T-cell (primary cell): ENCODE results near the gene TMEM164. TPM values are rescaled to one million over a fixed set of nuclear protein-coding genes. Genes with fewer than 3 reads are reported as not detected.

Experiments
- ATAC-seq, 4 experiments: fragments of 200-7000 bp in 3 of 4; fragments of 150-1000 bp in 1 of 4; cut with Tn5 transposase; replicated peaks in 1 of 4; 1 replicate in 3 of 4; 2 replicates in 1 of 4; pipeline ENCODE4 v1.10.0; 2021; ENCODE audit warnings: moderate library complexity in 3 of 4, mild to moderate bottlenecking in 2 of 4, moderate number of reproducible peaks in 1 of 4
- CTCF ChIA-PET, 2 donors: fragments of 300-600 bp; sonication (Branson Sonifier 250); formaldehyde crosslinking; loops; one replicate each; lab custom pipeline; 2022; ENCODE audit warnings: antibody characterized with exemption in 2 of 2; lab: Charles Lee
- POLR2A ChIA-PET, 2 donors: fragments of 300-600 bp; sonication (Branson Sonifier 250); formaldehyde crosslinking; loops; one replicate each; lab custom pipeline; 2022; ENCODE audit warnings: antibody characterized with exemption in 2 of 2; lab: Charles Lee
- DNase-seq, 35 experiments: peaks; one replicate each; pipeline versions ENCODE4 v3.0.0 to v3.0.0-alpha.2; 2013 to 2023
- H3K27ac ChIP-seq: one replicate; pipeline ENCODE4 v1.5.1; 2013; ENCODE audit warnings: low read length
- H3K27me3 ChIP-seq, 2 experiments: replicated peaks in 1 of 2; 1 replicate in 1 of 2; 2 replicates in 1 of 2; pipeline versions ENCODE4 v1.6.1 to v1.7.0; 2013; ENCODE audit warnings: low read length in 1 of 2, mixed read lengths in 1 of 2; ENCODE audit not compliant: control insufficient read depth in 2 of 2, insufficient read depth in 2 of 2; ENCODE audit errors: extremely low read depth in 1 of 2
- H3K36me3 ChIP-seq, 2 donors: 1 replicate in 1 of 2; 2 replicates in 1 of 2; pipeline versions ENCODE4 v1.6.1 to v1.7.0; 2013; ENCODE audit warnings: low read length in 1 of 2; ENCODE audit not compliant: control insufficient read depth in 2 of 2, insufficient read depth in 1 of 2; ENCODE audit errors: extremely low read depth in 1 of 2
- H3K4me1 ChIP-seq, 2 experiments: 1 replicate in 1 of 2; 2 replicates in 1 of 2; pipeline versions ENCODE4 v1.6.1 to v1.7.0; 2013; ENCODE audit warnings: low read length in 2 of 2, mixed read lengths in 1 of 2; ENCODE audit not compliant: insufficient read depth in 2 of 2, control insufficient read depth in 1 of 2; ENCODE audit errors: extremely low read depth in 1 of 2
- H3K4me3 ChIP-seq, 2 donors: 1 replicate in 1 of 2; 2 replicates in 1 of 2; pipeline versions ENCODE4 v1.5.1 to v1.7.0; 2013; ENCODE audit warnings: mild to moderate bottlenecking in 2 of 2, low read length in 1 of 2, moderate library complexity in 1 of 2; ENCODE audit not compliant: control insufficient read depth in 1 of 2; ENCODE audit errors: extremely low read depth in 1 of 2
- H3K9me3 ChIP-seq: 2 replicates; pipeline ENCODE4 v1.7.0; 2013
- H3K27ac Mint-ChIP-seq, 2 donors: one replicate each; pipeline ENCODE4 v1.8.0; 2020 to 2021; ENCODE audit warnings: mild to moderate bottlenecking in 2 of 2, mixed read lengths in 2 of 2
- H3K27me3 Mint-ChIP-seq, 2 donors: one replicate each; pipeline ENCODE4 v1.8.0; 2021 to 2022; ENCODE audit warnings: mixed read lengths in 2 of 2
- H3K36me3 Mint-ChIP-seq: one replicate; pipeline ENCODE4 v1.8.0; 2021; ENCODE audit warnings: mixed read lengths
- H3K4me1 Mint-ChIP-seq, 3 donors: one replicate each; pipeline ENCODE4 v1.8.0; 2020 to 2022; ENCODE audit warnings: mixed read lengths in 3 of 3, mild to moderate bottlenecking in 1 of 3
- H3K4me3 Mint-ChIP-seq, 3 donors: one replicate each; pipeline ENCODE4 v1.8.0; 2020 to 2022; ENCODE audit warnings: mild to moderate bottlenecking in 3 of 3, mixed read lengths in 3 of 3, moderate library complexity in 3 of 3
- H3K9me3 Mint-ChIP-seq, 3 donors: one replicate each; pipeline ENCODE4 v1.8.0; 2020 to 2022; ENCODE audit warnings: mixed read lengths in 3 of 3
- WGBS: methylation state at CpG from one replicate; pipeline ENCODE4 v1.1.5; 2013; ENCODE audit warnings: missing lambda C conversion rate; ENCODE audit not compliant: insufficient coverage; 5-methylcytosine and 5-hydroxymethylcytosine counted together
- total RNA-seq, 35 experiments: library from RNA in 6 of 35; stranded (reverse) in 6 of 35; fragments of 120-200 nt in 1 of 35; gene quantifications; one replicate each; pipeline versions ENCODE4 v1.2.1 to v1.2.4 and lab custom pipeline; 2013 to 2026

TMEM164 gene
- total RNA-seq, 5 donors from 2014 or later (not counting 1 experiment from before 2014, with no cell fraction given): 16.9 to 20.6 (median 19.8) TPM

DNA sequence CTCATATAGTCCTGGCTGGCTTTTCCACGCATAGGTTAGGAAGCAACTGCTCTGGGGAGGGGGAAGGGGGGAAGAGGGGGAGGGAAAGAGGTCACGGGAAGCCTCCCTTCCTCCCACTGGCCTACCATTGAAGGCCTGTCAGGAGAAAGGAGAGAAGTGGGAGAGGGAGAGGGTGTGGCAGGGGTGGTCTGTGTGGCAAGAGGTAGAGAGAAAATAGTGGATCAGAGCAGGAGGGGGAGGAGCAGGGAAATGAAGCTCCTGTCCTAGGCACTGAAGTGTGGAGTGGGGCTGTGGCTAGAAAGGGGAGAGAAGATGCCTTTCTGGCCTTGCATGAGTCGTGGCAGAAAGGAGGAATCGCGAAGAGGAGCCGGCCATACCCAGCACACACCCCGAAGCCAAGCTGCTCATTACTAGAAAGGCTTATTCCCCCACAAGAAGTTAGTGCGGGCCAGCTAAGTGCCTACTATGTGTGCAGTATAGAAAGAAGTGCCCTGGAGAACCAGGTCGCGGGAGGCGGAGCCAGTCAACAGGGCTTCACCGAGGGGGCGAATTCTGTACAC, 1.1 kb upstream of the TMEM164 start:
- CTCF ChIA-PET: interaction anchor here (0.6 to 0.7 kb wide), 2 partner anchors 10 to 269 kb away, joined by 6 to 9 read pairs; partner anchors contain the start of gene ACSL4 (in 1 of the 2)

DNA sequence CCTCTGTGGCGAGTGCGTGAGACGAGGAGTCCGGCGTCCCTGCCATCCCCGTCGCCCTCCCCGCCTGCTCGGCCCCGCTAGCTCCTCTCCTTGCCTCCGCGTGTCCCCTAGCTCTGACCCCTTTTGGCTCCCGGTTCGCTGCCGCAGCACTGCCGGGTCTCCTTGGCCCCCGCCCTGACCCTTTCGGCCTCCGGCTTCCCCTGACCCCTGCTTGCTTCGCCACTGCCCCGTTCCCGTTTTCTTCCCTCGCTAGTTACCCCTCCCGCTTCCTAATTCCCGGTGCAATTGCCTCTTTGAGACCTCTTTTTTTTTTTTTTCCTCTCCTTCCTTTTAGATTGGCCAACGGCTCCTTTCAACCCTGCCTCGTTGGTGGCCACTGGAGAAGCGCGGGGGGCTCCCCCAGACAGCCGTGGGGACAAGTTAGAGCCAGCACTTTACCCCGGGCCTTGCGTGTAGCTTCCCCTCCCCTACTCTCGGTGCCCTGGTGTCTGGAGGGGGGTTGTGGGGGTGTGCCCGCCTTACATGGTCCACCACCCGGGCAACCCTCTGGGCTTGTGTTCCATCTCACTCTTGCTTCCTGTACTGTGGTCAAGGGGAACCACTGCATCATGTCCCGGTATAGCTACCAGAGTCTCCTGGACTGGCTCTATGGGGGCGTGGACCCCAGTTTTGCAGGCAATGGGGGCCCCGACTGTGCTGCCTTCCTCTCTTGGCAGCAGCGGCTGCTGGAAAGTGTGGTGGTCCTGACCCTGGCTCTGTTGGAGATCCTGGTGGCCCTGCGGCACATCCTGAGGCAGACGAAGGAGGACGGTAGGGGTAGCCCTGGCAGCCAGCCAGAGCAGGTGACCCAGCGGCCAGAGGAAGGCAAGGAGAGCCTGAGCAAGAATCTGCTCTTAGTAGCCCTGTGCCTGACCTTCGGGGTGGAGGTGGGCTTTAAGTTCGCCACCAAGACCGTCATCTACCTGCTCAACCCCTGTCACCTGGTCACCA, 548 bp downstream of the TMEM164 start:
- ATAC-seq: peak in 2 of 4 experiments; percentile 3 to 6
- no peak overlapping the region for H3K27ac ChIP-seq
- no peaks in the 10 kb centered on the region for H3K9me3 ChIP-seq
- WGBS: 22% methylated on average over 15 of the region's 46 CpGs
- peak in 6 of 35 experiments; percentile 2 to 23 (median 11) for DNase-seq
- H3K4me3 Mint-ChIP-seq: peak overlapping the region; percentile 85 to 93 (median 85)
- peaks cover 2 to 20% of the 10 kb centered on the region in 2 experiments for H3K4me1 ChIP-seq
- CTCF ChIA-PET: interaction anchor here in 1 of 2 donors (0.8 kb wide), 1 partner anchor 518 kb away, joined by 3 read pairs; no protein-coding TSS in a partner anchor
- H3K9me3 Mint-ChIP-seq: no peaks in the 10 kb centered on the region
- peaks cover 36 to 49% (median 39%) of the 10 kb centered on the region in 3 donors for H3K4me1 Mint-ChIP-seq
- H3K27ac Mint-ChIP-seq: peak overlapping the region; percentile 49 to 72
- H3K36me3 Mint-ChIP-seq: peaks cover 6% of the 10 kb centered on the region
- no peaks in the 10 kb centered on the region for H3K27me3 ChIP-seq
- peak overlapping the region; percentile 50 to 72 for H3K4me3 ChIP-seq
- peaks cover 0 to 3% of the 10 kb centered on the region in 2 donors for H3K27me3 Mint-ChIP-seq
- H3K36me3 ChIP-seq: no peaks in the 10 kb centered on the region
- POLR2A ChIA-PET: interaction anchor here in 1 of 2 donors (0.7 kb wide), 2 partner anchors 10 to 260 kb away, joined by 3 read pairs; no protein-coding TSS in a partner anchor

More for the DNA sequence above, 1.1 kb upstream of the TMEM164 start:
- 0% methylated on average over 5 of the region's 13 CpGs for WGBS
- Mint-ChIP-seq H3K4me1 (peaks cover 32 to 35% (median 32%) of the 10 kb centered on the region in 3 donors), H3K27me3 (peaks cover 0 to 7% of the 10 kb centered on the region in 2 donors), H3K27ac (peak overlapping the region; percentile 91), H3K36me3 (peaks cover 2% of the 10 kb centered on the region), H3K4me3 (peak overlapping the region; percentile 81 to 93 (median 86)), H3K9me3 (no peaks in the 10 kb centered on the region)
- Histone ChIP-seq H3K9me3 (no peaks in the 10 kb centered on the region), H3K4me3 (peak overlapping the region in 1 of 2 donors; percentile 52), H3K4me1 (peaks cover 2 to 20% of the 10 kb centered on the region in 2 experiments), H3K36me3 (no peaks in the 10 kb centered on the region), H3K27ac (peak overlapping the region; percentile 60), H3K27me3 (no peaks in the 10 kb centered on the region)
- DNase-seq (no peak), ATAC-seq (no peak)
- POLR2A ChIA-PET: no interaction called here

- 96% methylated on average over 5 of the region's 8 CpGs for WGBS
- peaks cover 11% of the 10 kb centered on the region for H3K36me3 Mint-ChIP-seq
- H3K4me3 ChIP-seq: no peak overlapping the region
- no peaks in the 10 kb centered on the region for H3K9me3 ChIP-seq
- H3K36me3 ChIP-seq: no peaks in the 10 kb centered on the region
- POLR2A ChIA-PET: no interaction called here
- H3K27ac Mint-ChIP-seq: no peak overlapping the region
- H3K27ac ChIP-seq: no peak overlapping the region
- peaks cover 2 to 20% of the 10 kb centered on the region in 2 experiments for H3K4me1 ChIP-seq
- ATAC-seq (no peak), DNase-seq (no peak)
- H3K9me3 Mint-ChIP-seq: no peaks in the 10 kb centered on the region
- no peaks in the 10 kb centered on the region for H3K27me3 ChIP-seq
- peaks cover 0 to 3% of the 10 kb centered on the region in 2 donors for H3K27me3 Mint-ChIP-seq
- H3K4me1 Mint-ChIP-seq: peaks cover 36 to 54% (median 39%) of the 10 kb centered on the region in 3 donors
- H3K4me3 Mint-ChIP-seq: peak overlapping the region; percentile 85 to 93 (median 85)
- CTCF ChIA-PET: no interaction called here
These were observed 1.3 kb downstream of the TMEM164 start for GRCh38 chrX:110004215-110004614.

DNA sequence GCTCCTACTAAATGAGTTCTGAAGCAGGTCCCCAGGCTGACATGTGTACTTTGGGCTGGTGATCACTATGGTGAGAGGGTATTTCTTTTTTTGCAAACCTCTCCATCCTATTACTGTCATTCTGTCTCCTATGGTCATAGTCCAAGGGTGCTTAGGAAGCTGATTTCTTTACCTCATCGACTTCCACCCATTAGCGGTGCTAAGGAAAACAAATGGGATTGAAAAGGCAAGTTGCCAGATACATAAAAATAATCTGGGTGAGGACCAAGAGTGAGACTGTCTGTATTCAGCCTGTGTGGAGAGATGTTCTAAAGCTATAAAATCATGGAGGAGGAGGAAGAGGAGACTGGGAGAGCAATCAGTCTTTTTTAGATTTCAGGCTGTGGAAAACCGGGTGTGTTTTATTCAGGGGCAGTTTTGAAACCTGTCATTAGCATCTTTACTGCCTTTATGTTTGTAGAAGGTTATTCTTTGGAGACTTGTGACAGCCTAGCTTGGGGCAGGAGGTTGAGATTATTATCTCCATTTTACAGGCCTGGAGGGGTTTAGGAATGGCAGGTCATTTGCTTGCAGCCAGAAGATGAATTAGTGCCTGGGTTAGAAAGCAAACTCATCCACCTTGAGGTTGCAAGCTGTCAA, 1.9 kb downstream of the TMEM164 start:
- Mint-ChIP-seq H3K27me3 (peaks cover 0 to 3% of the 10 kb centered on the region in 2 donors), H3K4me3 (peak overlapping the region; percentile 43 to 93 (median 85)), H3K9me3 (no peaks in the 10 kb centered on the region), H3K36me3 (peaks cover 15% of the 10 kb centered on the region), H3K4me1 (peaks cover 36 to 55% (median 41%) of the 10 kb centered on the region in 3 donors), H3K27ac (no peak overlapping the region)
- Histone ChIP-seq H3K27ac (no peak overlapping the region), H3K36me3 (no peaks in the 10 kb centered on the region), H3K4me1 (peaks cover 2 to 20% of the 10 kb centered on the region in 2 experiments), H3K9me3 (no peaks in the 10 kb centered on the region), H3K4me3 (no peak overlapping the region), H3K27me3 (no peaks in the 10 kb centered on the region)
- ATAC-seq (no peak), DNase-seq (no peak)
- ChIA-PET POLR2A (no interaction called here), CTCF (no interaction called here)
- no CpG with 5 or more reads among the region's 3 CpGs for WGBS

DNA sequence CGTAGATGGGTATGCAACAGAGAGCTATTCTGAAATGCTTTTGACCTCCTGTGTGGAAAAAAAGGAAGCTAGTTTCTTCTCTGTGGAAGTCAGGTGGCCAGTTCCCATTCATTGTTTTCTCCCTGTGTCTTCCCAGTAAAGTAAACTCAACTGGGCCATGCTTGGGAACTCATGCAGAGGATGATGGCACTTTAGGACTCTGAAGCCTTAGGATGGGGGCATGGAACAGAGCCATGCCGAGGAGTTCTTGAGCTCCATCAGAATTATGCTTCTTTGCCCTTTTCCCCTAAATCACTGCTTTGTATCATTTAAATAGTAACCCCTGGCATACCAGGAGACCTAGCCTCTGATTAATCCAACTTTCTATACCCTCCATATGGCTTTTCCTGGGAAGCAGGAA, 3.2 kb downstream of the TMEM164 start:
- ChIA-PET POLR2A (no interaction called here), CTCF (no interaction called here)
- ATAC-seq: no peak
- Histone ChIP-seq H3K9me3 (no peaks in the 10 kb centered on the region), H3K4me1 (peaks cover 2 to 20% of the 10 kb centered on the region in 2 experiments), H3K27me3 (no peaks in the 10 kb centered on the region), H3K36me3 (no peaks in the 10 kb centered on the region), H3K4me3 (no peak overlapping the region), H3K27ac (no peak overlapping the region)
- peaks cover 36 to 63% (median 41%) of the 10 kb centered on the region in 3 donors for H3K4me1 Mint-ChIP-seq
- peaks cover 0 to 3% of the 10 kb centered on the region in 2 donors for H3K27me3 Mint-ChIP-seq
- H3K9me3 Mint-ChIP-seq: no peaks in the 10 kb centered on the region
- no peak for DNase-seq
- no CpG with 5 or more reads among the region's 2 CpGs for WGBS
- H3K4me3 Mint-ChIP-seq: no peak overlapping the region
- peaks cover 26% of the 10 kb centered on the region for H3K36me3 Mint-ChIP-seq
- no peak overlapping the region for H3K27ac Mint-ChIP-seq
